ENCODE results near the gene DENND4A.

The DENND4A gene

DNA sequence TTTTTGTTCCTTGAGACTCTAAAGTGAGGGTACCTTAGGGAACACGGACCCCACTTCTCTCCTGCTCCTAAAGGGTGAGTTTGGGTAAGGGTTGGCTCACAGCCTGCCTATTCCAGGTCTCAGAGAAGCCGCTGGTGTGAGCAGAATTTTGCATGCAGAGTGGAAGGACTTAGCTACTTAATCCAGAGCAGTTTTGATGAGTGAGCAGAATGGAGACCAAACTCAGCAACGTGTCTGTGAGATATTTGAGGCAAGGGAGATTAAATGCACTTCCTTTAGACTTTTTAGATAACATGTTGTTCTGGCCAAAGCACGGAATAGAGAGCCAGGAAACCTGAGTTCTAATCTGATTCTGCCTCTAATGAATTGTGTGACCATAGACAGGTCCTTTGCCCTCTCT lies 165.2 kb downstream of the DENND4A start:
- TF ChIP-seq TAF1 (IDR thresholded peaks at IDR 0.05; ENCODE audit: borderline replicate concordance, insufficient read depth, low read length) = no peak
- TF ChIP-seq, protein P1, sequence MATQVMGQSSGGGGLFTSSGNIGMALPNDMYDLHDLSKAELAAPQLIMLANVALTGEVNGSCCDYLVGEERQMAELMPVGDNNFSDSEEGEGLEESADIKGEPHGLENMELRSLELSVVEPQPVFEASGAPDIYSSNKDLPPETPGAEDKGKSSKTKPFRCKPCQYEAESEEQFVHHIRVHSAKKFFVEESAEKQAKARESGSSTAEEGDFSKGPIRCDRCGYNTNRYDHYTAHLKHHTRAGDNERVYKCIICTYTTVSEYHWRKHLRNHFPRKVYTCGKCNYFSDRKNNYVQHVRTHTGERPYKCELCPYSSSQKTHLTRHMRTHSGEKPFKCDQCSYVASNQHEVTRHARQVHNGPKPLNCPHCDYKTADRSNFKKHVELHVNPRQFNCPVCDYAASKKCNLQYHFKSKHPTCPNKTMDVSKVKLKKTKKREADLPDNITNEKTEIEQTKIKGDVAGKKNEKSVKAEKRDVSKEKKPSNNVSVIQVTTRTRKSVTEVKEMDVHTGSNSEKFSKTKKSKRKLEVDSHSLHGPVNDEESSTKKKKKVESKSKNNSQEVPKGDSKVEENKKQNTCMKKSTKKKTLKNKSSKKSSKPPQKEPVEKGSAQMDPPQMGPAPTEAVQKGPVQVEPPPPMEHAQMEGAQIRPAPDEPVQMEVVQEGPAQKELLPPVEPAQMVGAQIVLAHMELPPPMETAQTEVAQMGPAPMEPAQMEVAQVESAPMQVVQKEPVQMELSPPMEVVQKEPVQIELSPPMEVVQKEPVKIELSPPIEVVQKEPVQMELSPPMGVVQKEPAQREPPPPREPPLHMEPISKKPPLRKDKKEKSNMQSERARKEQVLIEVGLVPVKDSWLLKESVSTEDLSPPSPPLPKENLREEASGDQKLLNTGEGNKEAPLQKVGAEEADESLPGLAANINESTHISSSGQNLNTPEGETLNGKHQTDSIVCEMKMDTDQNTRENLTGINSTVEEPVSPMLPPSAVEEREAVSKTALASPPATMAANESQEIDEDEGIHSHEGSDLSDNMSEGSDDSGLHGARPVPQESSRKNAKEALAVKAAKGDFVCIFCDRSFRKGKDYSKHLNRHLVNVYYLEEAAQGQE (IDR thresholded peaks at IDR 0.05; ENCODE audit: insufficient read depth in 1 of 2, low read depth in 2 of 2, low read length in 2 of 2) = no peak
- TF ChIP-seq FOXP2 (optimal IDR thresholded peaks at IDR 0.05; ENCODE audit: borderline replicate concordance, extremely low read depth, extremely low read length, insufficient read depth) = no peak
- TF ChIP-seq POLR2AphosphoS5 (IDR thresholded peaks at IDR 0.05; ENCODE audit: low read depth, low read length) = no peak
- TF ChIP-seq SIN3A (IDR thresholded peaks at IDR 0.05; ENCODE audit: borderline replicate concordance, insufficient read depth, low read length) = no peak

GRCh38 chr15:65623103-65623502 lies 169.0 kb downstream of the DENND4A start:
- TF ChIP-seq, protein P1 (IDR thresholded peaks at IDR 0.05; ENCODE audit: insufficient read depth in 1 of 2, low read depth in 2 of 2, low read length in 2 of 2) = no peak
- TF ChIP-seq FOXP2 (optimal IDR thresholded peaks at IDR 0.05; ENCODE audit: borderline replicate concordance, extremely low read depth, extremely low read length, insufficient read depth) (no peak), TAF1 (IDR thresholded peaks at IDR 0.05; ENCODE audit: borderline replicate concordance, insufficient read depth, low read length) (no peak), SIN3A (IDR thresholded peaks at IDR 0.05; ENCODE audit: borderline replicate concordance, insufficient read depth, low read length) (no peak), POLR2AphosphoS5 (IDR thresholded peaks at IDR 0.05; ENCODE audit: low read depth, low read length) (no peak)

GRCh38 chr15:65621638-65622037 lies 170.5 kb downstream of the DENND4A start, which contains the start of gene SLC24A1:
SLC24A1 (plus strand) TSS chr15:65621938; CDS start chr15:65624081, 2,143 bp downstream.
- TF ChIP-seq, protein P1 (IDR thresholded peaks at IDR 0.05; ENCODE audit: insufficient read depth in 1 of 2, low read depth in 2 of 2, low read length in 2 of 2) = no peak
- TF ChIP-seq TAF1 (IDR thresholded peaks at IDR 0.05; ENCODE audit: borderline replicate concordance, insufficient read depth, low read length) = no peak
- no peak for TF ChIP-seq POLR2AphosphoS5 (IDR thresholded peaks at IDR 0.05; ENCODE audit: low read depth, low read length)
- TF ChIP-seq FOXP2 (optimal IDR thresholded peaks at IDR 0.05; ENCODE audit: borderline replicate concordance, extremely low read depth, extremely low read length, insufficient read depth) = no peak
- TF ChIP-seq SIN3A (IDR thresholded peaks at IDR 0.05; ENCODE audit: borderline replicate concordance, insufficient read depth, low read length) = no peak

DNA sequence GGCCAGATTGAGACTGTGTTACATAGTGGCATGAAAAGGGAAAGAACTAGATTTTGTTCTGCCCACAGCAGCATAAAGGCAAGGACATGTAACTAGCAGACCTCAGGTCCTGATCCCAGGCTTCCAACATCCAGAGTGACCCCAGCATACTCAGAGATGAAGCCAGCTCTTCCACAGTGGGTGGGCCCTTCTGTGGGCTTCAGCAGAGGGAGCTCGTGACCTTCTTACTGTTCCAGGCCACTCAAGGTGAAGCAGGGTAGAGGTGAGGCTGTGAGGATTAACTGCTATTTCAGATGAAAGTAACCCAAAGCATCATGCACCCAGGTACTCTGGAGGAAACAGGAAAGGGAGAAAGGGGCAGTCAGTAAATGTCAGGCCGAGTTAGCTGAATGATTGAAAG lies 171.3 kb downstream of the DENND4A start:
- TF ChIP-seq SIN3A (IDR thresholded peaks at IDR 0.05; ENCODE audit: borderline replicate concordance, insufficient read depth, low read length) = no peak

- TF ChIP-seq FOXP2 (optimal IDR thresholded peaks at IDR 0.05; ENCODE audit: borderline replicate concordance, extremely low read depth, extremely low read length, insufficient read depth) = no peak
- TF ChIP-seq TAF1 (IDR thresholded peaks at IDR 0.05; ENCODE audit: borderline replicate concordance, insufficient read depth, low read length) = no peak
- TF ChIP-seq, protein P1 (IDR thresholded peaks at IDR 0.05; ENCODE audit: insufficient read depth in 1 of 2, low read depth in 2 of 2, low read length in 2 of 2) = no peak
- TF ChIP-seq SIN3A (IDR thresholded peaks at IDR 0.05; ENCODE audit: borderline replicate concordance, insufficient read depth, low read length) = no peak
- no peak for TF ChIP-seq POLR2AphosphoS5 (IDR thresholded peaks at IDR 0.05; ENCODE audit: low read depth, low read length)
Observed at GRCh38 chr15:65619626-65620290, 172.3 kb downstream of the DENND4A start.

Measured in PFSK-1 (cell line).